NCI-H1092 treated with DMSO at 0.1 percent for 48 hours (cell line): ENCODE data around the gene TRIM38.
"Not testable (repeated sequence)": the region's sequence is repeated elsewhere in the genome, so short reads cannot be mapped to it uniquely, and the experiment has no call there.

ENCODE experiments used
- DNase-seq: peaks from one replicate; lab custom pipeline; 2025; lab: John Stamatoyannopoulos, UW

TRIM38 gene

DNA sequence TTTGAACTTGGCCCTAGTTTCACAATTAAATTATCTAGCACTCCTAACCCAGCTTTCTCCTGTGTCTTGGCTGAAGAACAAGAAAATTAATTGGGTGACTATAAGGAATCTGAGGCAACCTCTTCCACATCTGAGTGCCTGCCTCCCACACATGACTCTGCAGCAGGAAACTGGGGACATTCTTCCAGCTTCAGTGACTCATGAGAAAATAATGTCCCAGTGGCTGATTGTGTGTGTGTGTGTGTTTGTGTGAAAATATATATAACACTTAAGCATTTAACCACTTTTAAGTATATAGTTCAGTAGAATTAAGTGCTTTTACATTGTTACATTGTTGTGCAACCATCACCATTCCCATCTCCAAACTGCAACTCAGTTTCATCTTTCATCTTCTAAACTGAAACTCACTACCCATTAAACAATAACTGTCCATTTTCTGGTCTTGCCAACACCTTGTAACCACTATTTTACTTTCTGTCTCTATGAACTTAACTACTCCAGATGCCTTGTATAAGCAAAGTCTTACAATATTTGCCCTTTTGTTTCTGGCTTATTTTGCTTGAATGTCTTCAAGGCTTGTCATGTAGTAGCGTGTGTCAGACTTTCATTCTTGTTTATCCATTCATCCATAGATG is 8.7 kb downstream of the TRIM38 start:
- DNase-seq, result no peak

DNA sequence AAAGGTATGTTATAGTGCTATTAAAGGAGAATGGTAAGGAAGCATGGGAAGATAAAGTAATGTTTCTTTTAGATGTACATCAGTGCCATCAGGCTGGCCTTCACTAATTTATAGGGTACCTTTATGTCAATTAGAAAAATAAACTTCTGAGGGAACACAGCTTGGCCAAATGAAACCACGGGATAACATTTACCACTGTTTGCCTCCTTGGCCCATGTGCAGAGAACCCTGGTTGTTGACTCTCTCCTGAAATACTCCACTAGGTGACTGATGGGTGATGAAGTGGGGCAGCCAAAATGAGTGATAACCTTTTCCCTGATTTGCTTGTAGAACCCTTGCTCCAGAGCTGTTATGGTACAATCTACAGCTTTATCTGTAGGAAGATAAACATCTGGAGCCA is 9.5 kb downstream of the TRIM38 start:
- DNase-seq, result no peak

DNA sequence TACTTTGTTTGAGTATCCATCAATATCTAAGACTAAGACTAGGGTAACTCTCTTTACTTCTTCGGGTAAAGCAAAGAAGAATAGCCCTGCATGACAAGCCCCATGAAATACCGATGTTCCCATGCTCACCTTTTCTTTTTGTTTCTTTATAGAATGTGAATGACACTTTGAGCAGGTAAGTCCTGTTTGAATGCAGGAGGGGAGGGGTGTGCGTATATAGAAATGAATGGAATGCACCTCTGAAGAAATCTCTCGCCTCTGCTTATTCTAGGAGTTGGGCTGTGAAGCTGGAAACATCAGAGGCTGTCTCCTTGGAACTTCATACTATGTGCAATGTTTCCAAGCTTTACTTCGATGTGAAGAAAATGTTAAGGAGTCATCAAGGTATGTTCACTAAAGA is 10.3 kb downstream of the TRIM38 start:
- DNase-seq, result no peak

DNA sequence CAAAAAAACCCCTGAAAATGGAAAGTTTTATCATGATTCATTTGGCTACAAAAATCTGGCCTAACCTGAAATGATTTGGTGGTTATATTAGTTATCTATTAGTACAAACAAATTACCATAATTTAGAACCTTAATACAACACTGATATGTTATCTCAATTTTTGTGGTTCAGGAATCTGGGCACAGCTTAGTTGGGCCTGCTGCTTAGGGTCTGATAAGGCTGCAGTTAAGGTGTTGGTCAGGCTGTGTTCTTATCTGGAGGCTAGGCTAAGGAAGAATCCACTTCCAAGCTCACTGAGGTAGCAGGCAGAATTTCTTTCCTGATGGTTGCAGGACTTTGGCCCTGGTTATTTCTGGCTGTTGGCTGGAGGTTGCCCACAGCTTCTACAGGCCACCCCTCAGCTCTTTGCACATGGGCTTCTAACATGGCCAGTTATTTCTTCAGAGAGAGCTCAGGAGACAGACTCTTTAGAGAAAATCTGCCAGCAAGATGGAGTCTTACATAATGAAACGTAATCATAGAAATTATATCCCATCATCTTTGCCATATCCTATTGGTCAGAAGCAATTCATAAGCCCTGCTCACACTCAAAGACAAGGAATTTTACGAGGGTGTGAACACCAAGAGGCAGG is 11.4 kb downstream of the TRIM38 start:
- DNase-seq, result no peak

DNA sequence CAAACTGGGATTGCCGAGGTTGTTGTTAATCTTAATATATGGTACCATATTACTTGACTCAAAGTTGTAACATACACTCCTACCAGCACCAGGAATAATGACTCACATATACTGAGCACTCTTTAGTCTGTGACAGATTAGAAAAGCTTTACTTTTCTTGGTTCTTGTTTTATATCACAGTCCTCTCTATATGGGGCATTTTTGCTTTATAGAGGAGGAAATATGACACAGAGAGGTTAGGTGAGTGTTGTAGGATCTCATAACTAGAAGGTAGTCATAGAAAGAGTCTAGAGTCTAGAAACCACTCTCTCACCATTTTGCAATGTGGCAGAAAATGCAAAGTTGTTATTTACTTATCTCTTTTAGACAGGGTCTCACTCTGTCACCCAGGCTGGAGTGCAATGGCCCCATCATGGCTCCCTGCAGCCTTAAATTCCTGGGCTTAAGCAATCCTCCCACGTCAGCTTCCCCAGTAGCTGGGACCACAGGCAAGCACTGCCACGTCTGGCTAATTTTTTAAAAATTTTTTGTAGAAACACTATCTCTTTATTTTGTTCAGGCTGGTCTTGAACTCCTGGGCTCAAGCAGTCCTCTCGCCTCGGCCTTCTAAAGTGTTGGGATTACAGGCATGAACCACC is 13.4 kb downstream of the TRIM38 start:
- DNase-seq, result no peak

DNA sequence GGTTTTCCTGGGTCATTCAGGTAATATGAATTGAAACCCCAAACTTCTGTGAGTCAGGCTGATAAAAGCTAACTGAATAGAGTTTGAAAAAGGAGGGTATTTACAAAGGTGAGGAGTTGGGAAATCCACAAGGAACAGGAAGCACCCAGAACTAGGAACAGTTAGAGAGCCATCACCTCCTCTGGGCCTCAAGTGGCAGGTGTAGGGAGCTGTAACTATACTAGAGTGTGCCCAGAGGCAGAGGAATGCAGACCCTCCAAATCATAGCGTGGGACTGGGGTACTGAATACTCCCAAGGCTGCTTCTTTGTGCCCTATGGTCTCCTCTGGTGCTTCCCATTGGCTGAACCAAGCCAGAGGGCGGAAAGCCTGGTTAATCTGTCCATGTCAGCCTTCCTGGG is 18.3 kb downstream of the TRIM38 start:
- no peak for DNase-seq

DNA sequence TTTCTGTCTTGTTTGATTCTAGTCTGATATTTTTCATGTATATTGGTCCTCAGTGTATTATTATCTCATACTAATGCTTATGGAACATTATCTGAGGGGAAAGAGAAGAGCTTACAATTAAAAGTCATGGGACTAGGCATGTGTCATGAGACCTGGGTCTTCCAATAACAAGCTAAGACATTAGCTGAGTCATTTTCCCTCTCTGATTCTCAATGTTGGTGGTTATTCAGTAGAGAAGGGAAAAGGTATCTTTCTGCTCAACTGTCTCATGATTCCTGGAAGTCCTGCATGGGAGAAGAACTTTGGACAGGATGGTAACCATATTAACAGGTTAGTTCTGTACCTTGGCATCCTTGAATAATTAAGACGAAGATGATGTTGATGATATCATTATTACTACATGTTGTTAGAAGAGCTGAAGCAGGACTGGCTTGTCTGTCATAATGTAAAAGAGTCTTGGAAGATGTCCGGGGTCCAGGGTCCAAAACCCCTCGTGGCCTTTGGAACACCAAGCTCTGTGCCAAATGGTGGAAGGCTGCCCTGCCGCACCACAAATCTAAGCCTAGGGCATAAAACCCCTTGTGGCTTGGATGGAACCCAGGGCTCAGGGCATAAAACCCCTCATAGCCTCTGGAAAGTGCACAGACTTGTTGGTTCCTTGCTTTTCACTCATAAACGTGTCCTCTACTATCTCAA is 19.1 kb downstream of the TRIM38 start:
- DNase-seq, result no peak

DNA sequence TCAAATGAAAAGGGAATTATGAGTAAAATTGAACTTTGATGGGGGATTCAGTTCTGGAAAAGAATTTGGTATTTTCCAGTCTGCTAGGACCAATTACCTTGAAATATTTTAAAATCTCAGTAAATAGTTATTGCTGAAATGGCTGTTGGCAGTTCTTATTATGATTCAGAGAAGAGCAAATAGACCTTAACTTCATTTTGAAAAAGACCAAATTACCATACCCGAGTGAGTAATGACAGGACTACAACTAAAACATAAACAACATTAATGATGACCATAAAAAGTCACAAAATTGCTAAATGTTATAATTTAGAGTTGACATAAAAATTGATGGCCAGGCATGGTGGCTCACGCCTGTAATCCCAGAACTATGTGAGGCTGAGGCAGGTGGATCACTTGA is 21.7 kb downstream of the TRIM38 start:
- DNase-seq, result no peak

DNA sequence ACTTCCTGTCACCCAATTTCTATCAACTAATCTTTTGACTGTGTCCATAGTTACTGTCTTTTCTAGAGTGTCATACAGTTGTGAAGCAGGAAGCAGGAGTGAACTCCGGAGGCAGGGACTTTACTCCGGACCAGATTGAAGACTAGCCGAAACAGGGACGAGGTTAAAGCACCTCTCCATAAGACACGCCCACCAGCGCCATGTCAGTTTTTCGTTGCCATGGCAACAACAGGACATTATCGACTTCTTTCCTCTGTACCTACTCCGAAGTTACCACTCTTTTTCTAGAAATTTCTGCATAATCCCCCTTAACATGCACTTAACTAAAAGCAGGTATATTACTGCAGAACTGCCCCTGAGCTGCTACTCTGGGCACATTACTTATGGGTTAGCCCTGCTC is 25.2 kb downstream of the TRIM38 start:
- DNase-seq, result no peak

DNA sequence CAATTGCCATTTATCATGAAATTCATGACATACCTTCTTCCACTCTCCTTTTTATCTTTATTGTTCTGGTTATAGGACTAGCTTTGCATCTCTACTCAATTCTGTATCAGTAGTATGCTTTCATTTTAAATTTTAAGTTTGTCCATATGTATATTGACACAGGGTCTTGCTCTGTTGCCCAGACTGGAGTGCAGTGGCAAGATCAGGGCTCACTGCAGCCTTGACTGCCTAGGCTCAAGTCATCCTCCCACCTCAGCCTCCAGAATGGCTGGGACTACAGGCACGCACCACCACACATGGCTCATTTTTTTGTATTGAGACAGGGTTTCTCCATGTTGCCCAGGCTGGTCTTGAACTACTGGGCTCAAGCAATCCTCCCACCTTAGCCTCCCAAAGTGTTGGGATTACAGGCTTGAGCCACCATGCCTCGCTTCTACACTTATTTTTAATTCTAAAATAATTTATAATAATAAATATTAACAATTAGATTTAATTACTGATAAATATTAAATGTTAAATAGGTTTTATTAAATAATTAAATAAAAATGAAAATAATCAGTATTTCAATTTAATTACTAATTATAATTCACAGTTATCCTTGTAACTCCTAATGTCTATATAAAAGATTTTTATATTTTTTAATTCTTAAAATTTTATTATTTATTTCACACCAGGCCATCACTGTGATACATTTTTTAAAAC is 27.7 kb downstream of the TRIM38 start:
- DNase-seq, result no peak

DNA sequence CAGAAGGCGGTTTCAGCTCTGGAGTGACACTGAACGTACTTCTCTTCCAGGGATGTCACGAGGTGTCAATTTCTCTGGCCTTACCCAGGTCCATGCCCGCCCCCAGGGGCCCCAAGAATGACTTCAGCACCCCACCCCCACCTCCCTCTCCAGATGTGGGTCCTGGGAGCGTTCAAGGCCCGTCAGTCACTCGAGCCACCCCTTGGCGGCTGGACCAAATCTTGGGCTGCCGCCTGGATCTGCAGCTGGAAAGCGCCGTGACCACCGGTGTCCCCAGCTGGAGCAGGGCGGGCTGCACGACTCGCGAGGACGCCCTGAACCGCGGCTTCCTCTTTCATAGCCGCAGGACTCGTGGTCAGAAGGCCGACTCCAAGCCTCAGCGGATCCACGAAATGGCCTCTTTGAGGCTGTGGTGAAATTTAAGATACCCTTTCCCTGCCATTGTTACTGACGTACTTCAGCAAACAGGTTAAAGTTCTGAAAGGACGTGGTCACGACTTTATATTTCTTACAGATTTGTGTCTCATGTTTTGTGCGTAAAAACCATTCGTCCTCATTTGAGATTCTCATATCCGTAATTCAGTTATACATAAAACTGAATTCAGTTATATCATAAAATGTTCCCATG is 29.3 kb downstream of the TRIM38 start:
- DNase-seq, result peak; percentile 68

DNA sequence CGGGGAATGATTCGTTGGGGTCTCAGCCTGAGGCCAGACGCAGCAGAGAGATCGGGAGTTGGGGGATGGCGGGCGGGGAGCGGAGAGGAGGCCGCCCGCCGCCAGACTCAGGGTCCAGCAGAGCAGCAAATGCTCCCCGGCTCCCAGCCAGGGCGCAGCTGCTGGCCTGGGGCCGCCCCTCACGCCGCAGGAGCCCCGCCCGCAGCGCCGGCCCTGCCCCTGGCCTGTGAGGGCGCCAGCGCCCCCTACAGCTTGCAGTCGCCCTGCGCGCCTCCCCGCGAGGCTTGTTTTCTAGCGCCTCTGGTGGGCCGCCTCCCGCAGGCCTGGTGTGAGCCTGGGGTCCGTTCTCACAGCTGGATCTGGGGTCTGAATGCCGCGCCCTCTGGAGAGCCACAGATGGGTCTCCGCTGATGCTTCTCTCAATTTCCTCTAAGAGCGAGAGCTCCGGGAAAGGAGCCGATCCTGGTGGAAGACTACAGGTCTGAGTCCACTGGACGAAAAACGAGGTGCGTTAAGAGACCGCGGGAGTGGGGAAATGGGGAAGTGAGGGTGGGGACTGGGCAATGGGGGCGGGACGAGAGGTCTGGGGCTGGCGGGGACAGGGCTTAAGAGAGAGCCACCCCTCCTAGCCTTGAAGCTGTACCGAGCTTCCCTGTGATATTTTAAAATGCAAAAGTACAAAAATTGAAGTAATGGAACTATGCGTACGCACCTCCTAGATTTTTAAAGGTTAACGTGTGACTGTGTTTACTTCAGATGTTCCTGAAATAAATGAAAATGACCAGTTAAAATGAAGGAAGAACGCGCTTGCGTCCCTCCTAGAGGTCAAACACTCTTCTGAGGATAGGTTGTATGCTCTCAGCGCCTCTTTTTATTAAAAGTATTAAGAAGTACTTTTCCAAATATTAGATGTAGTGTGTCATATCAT is 30.1 kb downstream of the TRIM38 start:
- peak; percentile 80 for DNase-seq

DNA sequence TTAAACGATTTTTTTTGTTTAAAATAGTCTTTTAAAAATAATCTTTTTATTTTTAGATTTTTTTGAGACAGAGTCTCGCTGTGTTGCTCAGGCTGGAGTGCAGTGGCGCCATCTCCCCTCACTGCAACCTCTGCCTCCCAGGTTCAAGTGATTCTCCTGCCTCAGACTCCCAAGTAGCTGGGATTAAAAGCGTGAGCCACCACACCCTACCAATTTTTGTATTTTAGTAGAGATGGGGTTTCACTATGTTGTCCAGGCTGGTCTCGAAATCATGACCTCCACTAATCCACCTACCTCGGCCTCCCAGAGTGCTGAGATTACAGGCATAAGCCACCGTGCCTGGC is 30.7 kb downstream of the TRIM38 start:
- not testable (repeated sequence) for DNase-seq

DNA sequence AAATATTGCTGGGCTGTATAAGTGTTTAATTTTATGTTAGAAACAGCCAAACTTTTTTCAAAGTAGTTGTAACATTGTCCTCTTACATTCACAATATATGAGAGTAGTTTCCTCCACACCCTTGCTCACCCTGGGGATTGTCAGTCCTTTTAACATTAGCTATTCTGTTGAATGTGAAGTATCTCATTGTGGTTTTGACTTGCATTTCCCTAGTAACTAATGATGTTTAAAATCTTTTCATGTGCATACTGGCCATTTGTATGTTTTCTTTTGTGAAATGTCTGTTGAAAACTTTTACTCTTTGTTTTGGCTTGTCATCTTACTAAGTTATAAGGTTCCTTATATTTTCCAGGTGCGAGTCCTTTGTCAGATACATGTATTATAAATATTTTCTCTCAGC is 32.9 kb downstream of the TRIM38 start:
- no peak for DNase-seq

DNA sequence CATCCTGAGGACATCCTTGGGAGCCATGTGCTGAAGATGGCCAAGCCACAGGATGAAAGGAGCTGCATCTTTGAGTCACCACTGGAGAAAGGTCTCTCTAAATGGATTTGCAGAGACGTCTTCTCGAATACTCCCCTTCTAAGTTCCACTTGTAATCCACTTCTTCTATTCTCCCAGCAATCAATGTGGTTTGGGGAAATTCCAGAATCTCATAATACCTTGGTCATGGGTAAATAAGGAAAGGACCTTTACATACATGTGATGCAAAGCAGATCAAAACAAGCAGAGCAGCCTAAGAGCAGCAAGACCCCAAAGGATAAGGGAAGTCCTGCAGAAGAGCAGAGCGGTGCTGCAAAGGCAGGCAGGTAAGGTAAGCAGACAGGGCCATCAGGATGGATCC is 35.3 kb downstream of the TRIM38 start:
- no peak for DNase-seq

DNA sequence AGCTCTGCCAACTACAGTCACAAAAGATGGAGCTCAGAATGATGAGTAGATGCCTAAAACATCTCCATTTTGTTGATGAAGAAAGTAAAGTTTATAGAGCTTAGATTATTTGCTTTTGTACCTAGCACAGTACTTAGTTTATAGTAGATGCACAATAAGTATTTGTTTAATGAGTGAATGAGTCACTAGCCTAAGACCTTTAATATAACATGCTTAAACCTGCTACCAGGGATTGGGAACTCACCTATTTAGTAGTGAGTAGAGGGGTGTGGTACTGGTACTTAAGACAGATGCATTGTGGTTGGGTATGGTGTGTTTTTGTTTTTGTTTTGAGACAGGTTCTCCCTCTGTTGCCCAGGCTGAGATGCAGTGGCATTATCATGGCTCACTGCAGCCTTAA is 35.8 kb downstream of the TRIM38 start:
- no peak for DNase-seq

DNA sequence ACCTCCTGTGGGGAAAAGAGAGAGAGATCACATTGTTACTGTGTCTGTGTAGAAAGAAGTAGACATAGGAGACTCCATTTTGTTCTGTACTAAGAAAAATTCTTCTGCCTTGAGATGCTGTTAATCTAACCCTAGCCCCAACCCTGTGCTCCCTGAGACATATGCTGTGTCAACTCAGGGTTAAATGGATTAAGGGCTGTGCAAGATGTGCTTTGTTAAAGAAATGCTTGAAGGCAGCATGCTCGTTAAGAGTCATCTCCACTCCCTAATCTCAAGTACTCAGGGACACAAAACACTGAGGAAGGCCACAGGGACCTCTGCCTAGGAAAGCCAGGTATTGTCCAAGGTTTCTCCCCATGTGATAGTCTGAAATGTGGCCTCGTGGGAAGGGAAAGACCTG is 36.6 kb downstream of the TRIM38 start:
- not testable (repeated sequence) for DNase-seq

DNA sequence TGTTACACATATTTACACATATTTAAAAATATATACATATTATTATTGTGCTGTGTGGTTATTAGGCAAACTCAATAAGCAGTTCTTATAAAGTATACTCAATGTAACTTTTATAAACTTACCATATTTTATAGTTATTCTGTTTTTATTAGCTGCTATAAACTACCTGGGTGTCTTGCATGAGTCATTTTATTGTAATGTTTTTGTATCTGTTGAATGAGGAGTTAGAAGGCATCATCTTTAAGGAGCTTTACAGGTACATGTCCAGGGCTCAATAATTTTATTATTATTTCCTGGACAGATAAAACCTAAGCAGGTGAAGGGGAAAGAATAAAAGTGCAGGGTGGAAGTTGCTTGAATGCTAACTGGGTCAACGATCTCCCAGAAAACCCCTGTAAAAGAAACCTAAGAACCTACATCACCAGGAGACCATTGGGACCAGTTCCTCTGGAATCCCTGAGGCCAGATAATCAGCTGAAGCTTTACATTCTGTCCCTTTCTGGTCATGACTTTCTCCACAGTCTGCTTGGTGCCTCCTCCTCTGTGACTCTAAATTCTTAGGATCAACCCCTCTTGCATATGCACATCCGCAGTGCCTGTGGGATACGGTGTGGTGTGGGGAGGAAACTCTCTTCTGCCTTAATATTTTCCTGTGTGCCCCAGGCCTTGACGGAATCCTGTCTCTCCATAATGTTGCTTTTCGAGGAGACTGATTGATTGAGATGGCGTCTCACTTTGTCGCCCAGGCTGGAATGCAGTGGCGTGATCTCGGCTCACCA is 38.0 kb downstream of the TRIM38 start:
- DNase-seq, result no peak

DNA sequence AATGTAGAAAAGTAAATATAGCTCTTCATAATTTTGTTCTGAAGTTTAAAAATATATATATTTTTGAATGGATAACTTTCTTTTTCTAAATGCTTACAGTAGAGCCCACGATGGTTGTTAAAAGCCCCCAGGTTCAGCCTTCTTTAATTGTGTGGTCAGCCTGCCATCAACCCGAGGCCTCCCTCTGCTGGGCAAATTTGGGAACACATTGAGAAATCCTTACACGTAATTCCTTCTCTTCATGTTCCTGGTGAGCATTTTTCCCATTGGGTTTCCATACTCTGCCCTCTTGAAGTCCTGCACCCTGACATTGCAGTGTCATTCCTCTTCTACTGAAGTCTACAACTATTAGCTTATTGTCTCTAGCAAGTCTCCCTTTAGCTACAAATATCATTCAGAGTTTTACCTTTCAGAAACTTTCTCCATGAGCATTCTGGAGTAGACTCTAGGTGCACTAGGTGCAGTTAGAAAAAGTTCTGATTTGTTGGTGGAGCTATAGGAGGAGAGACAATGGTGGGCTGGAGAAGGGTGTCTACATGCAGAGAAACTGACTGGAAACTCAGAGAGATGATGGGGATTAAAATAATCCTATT is 40.6 kb downstream of the TRIM38 start:
- peak; percentile 33 for DNase-seq
